Gastroesophageal sphincter (tissue), 4 donors: ENCODE measurements around the gene CCDC60. TPM values are rescaled to one million over a fixed set of nuclear protein-coding genes. Genes with fewer than 3 reads are reported as not detected.
A peak's percentile ranks its signal among the peaks of the same experiment; 100 is the strongest.

Source experiments
- ATAC-seq: fragments of 150-250 bp; one replicate; pipeline ENCODE4 v1.9.1; 2016; ENCODE audit warnings: mild to moderate bottlenecking, moderate library complexity
- H3K27ac ChIP-seq, 4 donors: fragments of 200-600 bp; sonication (generic) in 3 of 4; 1 replicate in 3 of 4; 2 replicates in 1 of 4; pipeline ENCODE4 v1.5.1; 2016 to 2019
- H3K27me3 ChIP-seq: fragments of 200-600 bp; sonication (generic); one replicate; pipeline ENCODE4 v1.5.1; 2019
- H3K36me3 ChIP-seq, 2 donors: fragments of 200-600 bp; sonication (generic); one replicate each; pipeline ENCODE4 v1.5.1; 2019; ENCODE audit warnings: control low read depth in 1 of 2
- H3K4me1 ChIP-seq, 3 donors: fragments of 200-600 bp; sonication (generic); 1 replicate in 2 of 3; 2 replicates in 1 of 3; pipeline ENCODE4 v1.5.1; 2016 to 2019; ENCODE audit warnings: control low read depth in 2 of 3
- H3K4me3 ChIP-seq, 2 donors: fragments of 200-600 bp; sonication (generic); one replicate each; pipeline ENCODE4 v1.5.1; 2019; ENCODE audit warnings: mild to moderate bottlenecking in 1 of 2, moderate library complexity in 1 of 2
- H3K9me3 ChIP-seq, 3 donors: fragments of 200-600 bp; sonication (generic); one replicate each; pipeline ENCODE4 v1.5.1; 2017 to 2019; ENCODE audit warnings: control low read depth in 2 of 3
- EP300 ChIP-seq: sonication (generic); formaldehyde crosslinking; IDR thresholded peaks from one replicate; pipeline ENCODE4 v1.6.1; 2017; ENCODE audit warnings: antibody characterized with exemption, mild to moderate bottlenecking
- POLR2A ChIP-seq, 2 donors: fragments of 450-650 bp; IDR thresholded peaks; one replicate each; pipeline ENCODE4 v1.6.1; 2017; ENCODE audit warnings: antibody characterized with exemption in 2 of 2, mild to moderate bottlenecking in 2 of 2, moderate library complexity in 1 of 2
- POLR2AphosphoS5 ChIP-seq: sonication (generic); formaldehyde crosslinking; IDR thresholded peaks from one replicate; pipeline ENCODE4 v1.6.1; 2017; ENCODE audit warnings: antibody characterized with exemption
- WGBS, 2 donors: methylation state at CpG; one replicate each; pipeline ENCODE4 v1.1.5; 2018; ENCODE audit warnings: low coverage in 1 of 2; 5-methylcytosine and 5-hydroxymethylcytosine counted together
- total RNA-seq, 4 donors: library from RNA; depleted of rRNA; stranded (reverse); fragments of >200 nt; gene quantifications; one replicate each; pipeline ENCODE4 v1.1.0, GENCODE V29; 2016
- TF ChIP-seq, protein P1 (sequence below), 4 experiments: fragments of 200-600 bp in 2 of 4; fragments of 450-650 bp in 2 of 4; sonication (generic) in 1 of 4; IDR thresholded peaks; one replicate each; pipeline ENCODE4 v1.5.1; 2017 to 2019; ENCODE audit warnings: antibody characterized with exemption in 4 of 4, mild to moderate bottlenecking in 2 of 4, moderate library complexity in 2 of 4

Gene CCDC60
- total RNA-seq, 4 donors from 2014 or later: 0.40 TPM; not detected in 3

DNA sequence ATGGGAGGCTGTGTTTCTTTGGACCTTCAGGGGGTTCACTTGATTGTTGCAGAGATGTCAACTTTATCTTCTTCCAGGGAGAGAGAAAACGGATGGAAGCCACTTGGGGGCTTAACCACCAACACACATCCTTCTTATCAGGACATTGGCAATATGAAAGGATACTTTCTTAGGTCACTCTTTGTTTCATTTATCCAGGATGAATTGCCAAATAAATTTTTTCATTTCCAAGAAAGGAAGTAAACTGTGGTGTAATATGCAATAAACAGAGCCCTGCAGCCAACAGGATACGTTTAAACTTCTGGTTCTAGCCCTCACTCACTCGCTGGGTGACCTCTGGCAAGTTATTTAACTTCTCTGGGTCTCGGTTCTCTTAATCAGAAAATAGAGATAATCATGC, 77.8 kb downstream of the CCDC60 start:
- Histone ChIP-seq H3K27ac (peak overlapping the region in 2 of 4 donors; percentile 13 to 37), H3K36me3 (no peaks in the 10 kb centered on the region), H3K9me3 (no peaks in the 10 kb centered on the region), H3K4me1 (peaks cover 0 to 25% (median 8%) of the 10 kb centered on the region in 3 donors), H3K27me3 (no peaks in the 10 kb centered on the region), H3K4me3 (no peak overlapping the region)
- 19 to 31% methylated on average over 3 to 4 of the region's 4 CpGs for WGBS, 2 donors
- TF ChIP-seq, protein P1, sequence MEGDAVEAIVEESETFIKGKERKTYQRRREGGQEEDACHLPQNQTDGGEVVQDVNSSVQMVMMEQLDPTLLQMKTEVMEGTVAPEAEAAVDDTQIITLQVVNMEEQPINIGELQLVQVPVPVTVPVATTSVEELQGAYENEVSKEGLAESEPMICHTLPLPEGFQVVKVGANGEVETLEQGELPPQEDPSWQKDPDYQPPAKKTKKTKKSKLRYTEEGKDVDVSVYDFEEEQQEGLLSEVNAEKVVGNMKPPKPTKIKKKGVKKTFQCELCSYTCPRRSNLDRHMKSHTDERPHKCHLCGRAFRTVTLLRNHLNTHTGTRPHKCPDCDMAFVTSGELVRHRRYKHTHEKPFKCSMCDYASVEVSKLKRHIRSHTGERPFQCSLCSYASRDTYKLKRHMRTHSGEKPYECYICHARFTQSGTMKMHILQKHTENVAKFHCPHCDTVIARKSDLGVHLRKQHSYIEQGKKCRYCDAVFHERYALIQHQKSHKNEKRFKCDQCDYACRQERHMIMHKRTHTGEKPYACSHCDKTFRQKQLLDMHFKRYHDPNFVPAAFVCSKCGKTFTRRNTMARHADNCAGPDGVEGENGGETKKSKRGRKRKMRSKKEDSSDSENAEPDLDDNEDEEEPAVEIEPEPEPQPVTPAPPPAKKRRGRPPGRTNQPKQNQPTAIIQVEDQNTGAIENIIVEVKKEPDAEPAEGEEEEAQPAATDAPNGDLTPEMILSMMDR (IDR thresholded peaks at IDR 0.05): no peak
- TF ChIP-seq POLR2AphosphoS5: peak; percentile 20
- TF ChIP-seq POLR2A (IDR thresholded peaks at IDR 0.05): no peak
- ATAC-seq: no peak

DNA sequence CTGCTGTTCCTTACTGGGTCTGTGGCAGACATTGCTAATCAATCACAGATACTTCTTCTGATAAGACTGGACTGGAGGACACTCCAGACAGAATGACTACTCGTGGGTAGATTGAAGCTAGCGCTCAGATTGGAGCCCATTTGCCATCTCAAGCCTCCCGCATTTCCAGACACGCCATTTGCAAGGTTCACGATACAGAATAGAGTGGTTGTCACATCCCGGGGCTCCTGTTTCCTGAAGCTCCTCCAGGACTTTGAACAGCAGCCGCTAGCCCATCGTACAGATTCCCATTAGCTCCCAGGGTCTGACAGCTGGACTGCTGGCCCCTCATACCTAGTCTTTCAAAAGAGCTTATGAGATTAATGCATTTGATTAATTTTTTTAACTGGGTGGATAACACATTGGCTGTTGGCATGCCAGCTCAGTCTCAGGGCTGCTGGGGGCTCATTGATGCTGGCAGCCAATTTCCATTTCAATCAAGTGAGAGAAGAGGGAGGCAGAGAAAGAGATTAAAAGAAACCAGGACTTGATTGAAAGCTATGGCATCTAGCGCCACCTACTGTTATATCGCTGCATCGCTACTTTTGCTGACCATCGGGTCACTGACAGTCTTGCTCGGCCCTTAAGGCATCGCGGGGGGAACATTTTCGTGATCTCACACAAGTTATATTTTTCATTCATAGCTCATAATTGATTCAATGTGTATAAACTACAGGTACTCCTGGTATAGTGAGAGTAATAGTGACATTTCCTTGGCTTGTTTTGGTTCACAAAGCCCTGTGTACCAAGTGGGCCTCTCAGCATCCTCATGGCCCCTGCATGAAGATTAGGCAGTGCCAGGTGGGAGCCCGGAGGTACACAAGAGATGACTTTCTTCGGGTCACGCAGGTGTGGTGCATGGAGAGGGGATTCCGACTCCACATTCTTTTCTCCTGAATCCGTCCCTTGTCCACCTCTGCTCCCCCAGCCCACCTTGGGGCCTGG, 78.6 kb downstream of the CCDC60 start:
- WGBS, 2 donors: 26 to 30% methylated on average over 5 to 16 of the region's 21 CpGs
- H3K27me3 ChIP-seq: no peaks in the 10 kb centered on the region
- TF ChIP-seq, protein P1 (IDR thresholded peaks at IDR 0.05): peak; percentile 81 to 92 (median 84)
- TF ChIP-seq POLR2AphosphoS5: no peak
- H3K4me1 ChIP-seq: peaks cover 0 to 19% (median 8%) of the 10 kb centered on the region in 3 donors
- H3K27ac ChIP-seq: peak overlapping the region in 2 of 4 donors; percentile 13 to 17
- peak; percentile 37 for ATAC-seq
- no peak overlapping the region for H3K4me3 ChIP-seq
- no peaks in the 10 kb centered on the region for H3K9me3 ChIP-seq
- no peaks in the 10 kb centered on the region for H3K36me3 ChIP-seq

DNA sequence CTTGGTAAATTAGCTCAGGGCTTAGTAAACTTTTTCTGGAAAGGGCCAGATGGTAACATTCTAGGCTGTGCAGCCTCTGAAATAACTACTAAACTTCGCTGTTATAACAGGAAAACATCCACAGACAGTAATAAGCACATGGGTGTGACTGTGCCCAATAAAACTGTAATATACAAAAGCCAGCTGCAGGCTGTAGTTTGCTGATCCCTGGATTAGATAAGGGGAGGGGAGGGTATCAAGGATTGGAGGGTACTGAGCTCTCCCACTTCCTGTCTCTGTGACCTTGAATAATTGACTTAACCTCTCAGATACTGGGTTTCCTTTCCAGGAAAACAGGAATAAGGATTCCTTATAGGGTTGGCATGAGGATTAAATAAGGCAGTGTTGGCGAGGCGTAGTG, 81.2 kb downstream of the CCDC60 start:
- WGBS, 2 donors: 67 to 69% methylated on average over 1 to 3 of the region's 3 CpGs
- H3K27ac ChIP-seq: no peak overlapping the region
- ATAC-seq: no peak
- TF ChIP-seq POLR2AphosphoS5 (no peak), POLR2A (IDR thresholded peaks at IDR 0.05) (no peak), EP300 (no peak)
- TF ChIP-seq, protein P1 (IDR thresholded peaks at IDR 0.05): no peak
- H3K27me3 ChIP-seq: no peaks in the 10 kb centered on the region
- no peak overlapping the region for H3K4me3 ChIP-seq
- peaks cover 0 to 18% (median 8%) of the 10 kb centered on the region in 3 donors for H3K4me1 ChIP-seq
- H3K36me3 ChIP-seq: no peaks in the 10 kb centered on the region
- no peaks in the 10 kb centered on the region for H3K9me3 ChIP-seq

DNA sequence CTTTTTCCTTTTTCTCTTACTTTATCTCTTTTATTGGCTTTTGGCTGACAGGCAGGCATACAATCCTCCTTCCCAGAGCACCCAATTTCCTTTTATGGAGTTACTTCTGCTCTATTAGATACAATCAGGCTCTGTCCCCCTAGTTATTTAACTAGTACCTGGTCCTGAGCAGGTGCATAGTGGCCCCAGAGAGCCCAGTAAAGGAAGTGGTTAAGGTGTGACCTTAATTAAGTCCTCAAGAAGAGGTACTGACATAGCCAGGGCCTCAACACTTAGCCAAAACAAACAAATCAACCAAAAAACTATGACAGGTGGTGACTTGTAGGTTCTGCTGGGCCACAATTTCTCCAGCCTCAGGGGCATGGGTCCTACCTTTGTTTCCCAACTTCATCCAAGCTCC, 82.9 kb downstream of the CCDC60 start:
- H3K9me3 ChIP-seq: no peaks in the 10 kb centered on the region
- no peaks in the 10 kb centered on the region for H3K36me3 ChIP-seq
- ATAC-seq: no peak
- no peaks in the 10 kb centered on the region for H3K27me3 ChIP-seq
- TF ChIP-seq, protein P1 (IDR thresholded peaks at IDR 0.05): no peak
- no peak for TF ChIP-seq POLR2AphosphoS5
- no peak for TF ChIP-seq EP300
- TF ChIP-seq POLR2A (IDR thresholded peaks at IDR 0.05): no peak
- H3K4me1 ChIP-seq: peaks cover 0 to 12% (median 7%) of the 10 kb centered on the region in 3 donors
- H3K4me3 ChIP-seq: no peak overlapping the region
- no peak overlapping the region for H3K27ac ChIP-seq

DNA sequence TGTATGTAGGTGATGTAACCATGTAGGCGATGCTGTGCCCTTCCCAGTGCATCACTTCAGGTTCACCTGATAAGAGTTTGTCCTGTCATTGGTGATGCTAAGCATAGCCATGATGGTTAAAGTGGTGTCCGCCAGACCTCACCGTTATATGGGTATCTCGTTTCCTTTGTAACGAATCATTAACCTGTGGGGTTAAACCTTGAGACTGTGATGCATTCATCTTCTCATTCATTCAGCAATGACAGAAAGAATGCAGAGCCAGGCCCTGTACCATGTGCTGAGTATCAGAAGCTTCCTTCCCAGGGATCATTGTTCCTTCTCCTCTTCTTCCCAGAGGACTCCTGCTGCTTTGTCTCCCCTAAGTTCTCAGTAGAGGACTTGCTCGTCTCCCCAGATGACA, 84.9 kb downstream of the CCDC60 start:
- no peak overlapping the region for H3K27ac ChIP-seq
- 74 to 80% methylated on average over 4 to 6 of the region's 6 CpGs for WGBS, 2 donors
- ATAC-seq: no peak
- H3K4me3 ChIP-seq: no peak overlapping the region
- H3K9me3 ChIP-seq: no peaks in the 10 kb centered on the region
- H3K36me3 ChIP-seq: no peaks in the 10 kb centered on the region
- TF ChIP-seq EP300: no peak
- TF ChIP-seq, protein P1 (IDR thresholded peaks at IDR 0.05): no peak
- H3K27me3 ChIP-seq: no peaks in the 10 kb centered on the region
- H3K4me1 ChIP-seq: no peaks in the 10 kb centered on the region
